A375 (cell line): ENCODE results near the gene FBXO30. TPM values are rescaled to one million over a fixed set of nuclear protein-coding genes. Genes with fewer than 3 reads are reported as not detected.

Experiments
- total RNA-seq: library from RNA; depleted of rRNA; stranded (reverse); fragments of >200 nt; shearing (Covaris generic); gene quantifications from 2 replicates; pipeline ENCODE4 v1.2.3, GENCODE V29; 2014; rRNA removed

FBXO30 gene, protein sequence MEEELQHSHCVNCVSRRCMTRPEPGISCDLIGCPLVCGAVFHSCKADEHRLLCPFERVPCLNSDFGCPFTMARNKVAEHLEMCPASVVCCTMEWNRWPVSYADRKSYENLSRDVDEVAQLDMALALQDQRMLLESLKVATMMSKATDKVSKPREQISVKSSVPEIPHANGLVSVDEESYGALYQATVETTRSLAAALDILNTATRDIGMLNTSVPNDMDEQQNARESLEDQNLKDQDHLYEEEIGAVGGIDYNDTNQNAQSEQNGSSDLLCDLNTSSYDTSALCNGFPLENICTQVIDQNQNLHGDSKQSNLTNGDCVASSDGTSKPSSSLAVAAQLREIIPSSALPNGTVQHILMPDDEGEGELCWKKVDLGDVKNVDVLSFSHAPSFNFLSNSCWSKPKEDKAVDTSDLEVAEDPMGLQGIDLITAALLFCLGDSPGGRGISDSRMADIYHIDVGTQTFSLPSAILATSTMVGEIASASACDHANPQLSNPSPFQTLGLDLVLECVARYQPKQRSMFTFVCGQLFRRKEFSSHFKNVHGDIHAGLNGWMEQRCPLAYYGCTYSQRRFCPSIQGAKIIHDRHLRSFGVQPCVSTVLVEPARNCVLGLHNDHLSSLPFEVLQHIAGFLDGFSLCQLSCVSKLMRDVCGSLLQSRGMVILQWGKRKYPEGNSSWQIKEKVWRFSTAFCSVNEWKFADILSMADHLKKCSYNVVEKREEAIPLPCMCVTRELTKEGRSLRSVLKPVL
- 3.3 and 3.8 TPM in 2 replicates for total RNA-seq

GRCh38 chr6:145814501-145815308, at the start of gene FBXO30:
FBXO30 (minus strand) TSS chr6:145814795; CDS start chr6:145806405, 8,390 bp downstream.

Other genes starting within 250 kb of the FBXO30 start
- 10.0 and 10.7 TPM in 2 replicates for gene EPM2A, start 79.3 kb downstream of the FBXO30 start, total RNA-seq
- gene SHPRH, start 149.6 kb upstream of the FBXO30 start, total RNA-seq: 7.3 and 7.6 TPM in 2 replicates
- gene GRM1, start 214.3 kb upstream of the FBXO30 start, total RNA-seq: not detected in 2 replicates